HG03520 (cell line): Measurements from ENCODE around the gene PAX9.
"Not testable (repeated sequence)": the region's sequence is repeated elsewhere in the genome, so short reads cannot be mapped to it uniquely, and the experiment has no call there.

Experiments used
- ATAC-seq: cut with Tn5 transposase; IDR thresholded peaks from one replicate; pipeline ENCODE4 v1.9.1; 2021; ENCODE audit warnings: mild to moderate bottlenecking, moderate library complexity; ENCODE audit not compliant: unreplicated experiment

PAX9 gene

DNA sequence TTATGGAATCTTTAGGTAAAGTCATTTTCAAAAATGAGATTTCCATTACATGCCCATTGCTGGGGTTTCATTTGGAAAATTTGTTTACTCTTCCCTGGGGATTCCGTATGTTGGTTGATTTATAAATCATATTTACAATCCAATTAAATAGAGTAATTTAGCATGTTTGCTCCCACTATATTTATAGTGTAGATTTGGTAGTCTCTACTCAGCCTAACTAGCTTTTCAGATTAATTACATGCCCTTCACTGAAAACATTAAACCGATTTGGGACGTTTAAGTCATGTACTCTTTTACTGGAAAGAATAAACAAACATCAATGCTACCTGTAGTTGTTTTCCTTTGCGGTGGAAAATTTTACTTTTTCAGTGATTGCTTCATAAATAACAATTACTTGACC is 10.4 kb downstream of the PAX9 start:
- ATAC-seq: no peak

DNA sequence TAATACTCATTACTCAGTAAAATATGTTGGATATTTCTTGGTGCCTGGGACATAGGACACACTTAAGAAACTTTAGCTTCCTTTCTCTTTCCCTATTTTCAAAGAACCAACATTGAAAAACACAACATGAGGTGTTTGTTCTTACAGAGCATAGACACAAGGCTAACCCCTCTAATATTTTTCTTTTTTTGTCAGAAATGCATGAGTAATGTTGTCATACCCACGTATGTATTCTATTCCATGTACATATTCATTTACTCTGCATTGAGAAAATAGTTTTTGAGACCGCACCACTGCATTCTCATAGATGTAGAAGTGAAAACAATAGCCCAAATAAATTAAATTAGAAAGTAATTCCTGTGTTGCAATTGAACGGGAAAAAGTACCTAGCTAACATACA is 13.0 kb downstream of the PAX9 start:
- no peak for ATAC-seq

- ATAC-seq: no peak
These were observed 13.9 kb downstream of the PAX9 start for GRCh38 chr14:36675581-36675980.

DNA sequence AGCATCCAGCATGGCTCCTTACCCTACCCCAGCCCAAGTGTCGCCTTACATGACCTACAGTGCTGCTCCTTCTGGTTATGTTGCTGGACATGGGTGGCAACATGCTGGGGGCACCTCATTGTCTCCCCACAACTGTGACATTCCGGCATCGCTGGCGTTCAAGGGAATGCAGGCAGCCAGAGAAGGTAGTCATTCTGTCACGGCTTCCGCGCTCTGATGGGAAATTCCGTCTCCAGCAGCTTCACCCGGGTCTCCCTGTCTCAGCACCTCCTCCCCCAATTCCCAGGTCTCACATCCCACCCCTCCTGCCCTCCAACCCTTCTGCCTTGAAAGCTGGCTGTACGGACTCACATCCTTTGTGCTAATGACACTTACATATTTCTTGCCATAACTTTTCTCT is 14.6 kb downstream of the PAX9 start:
- ATAC-seq: no peak

DNA sequence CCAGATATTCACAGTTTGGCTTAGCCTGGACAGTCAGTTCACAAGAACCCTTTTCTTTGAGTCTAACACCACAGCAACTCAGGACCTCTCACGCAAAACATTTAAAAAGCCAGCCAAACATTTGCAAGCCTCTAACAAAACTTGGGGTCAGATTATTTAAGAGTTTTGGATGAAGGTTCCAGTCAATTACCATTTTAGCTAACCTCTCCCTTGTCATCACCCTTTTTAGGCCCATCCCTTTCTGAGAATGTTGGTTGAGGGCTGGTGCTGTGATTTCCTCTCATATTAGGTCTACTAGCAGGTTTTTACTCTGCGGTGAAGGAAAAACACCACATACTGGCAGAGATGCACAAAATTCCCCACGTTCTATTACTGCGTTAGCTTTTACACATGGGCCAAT is 20.7 kb downstream of the PAX9 start:
- ATAC-seq: no peak

DNA sequence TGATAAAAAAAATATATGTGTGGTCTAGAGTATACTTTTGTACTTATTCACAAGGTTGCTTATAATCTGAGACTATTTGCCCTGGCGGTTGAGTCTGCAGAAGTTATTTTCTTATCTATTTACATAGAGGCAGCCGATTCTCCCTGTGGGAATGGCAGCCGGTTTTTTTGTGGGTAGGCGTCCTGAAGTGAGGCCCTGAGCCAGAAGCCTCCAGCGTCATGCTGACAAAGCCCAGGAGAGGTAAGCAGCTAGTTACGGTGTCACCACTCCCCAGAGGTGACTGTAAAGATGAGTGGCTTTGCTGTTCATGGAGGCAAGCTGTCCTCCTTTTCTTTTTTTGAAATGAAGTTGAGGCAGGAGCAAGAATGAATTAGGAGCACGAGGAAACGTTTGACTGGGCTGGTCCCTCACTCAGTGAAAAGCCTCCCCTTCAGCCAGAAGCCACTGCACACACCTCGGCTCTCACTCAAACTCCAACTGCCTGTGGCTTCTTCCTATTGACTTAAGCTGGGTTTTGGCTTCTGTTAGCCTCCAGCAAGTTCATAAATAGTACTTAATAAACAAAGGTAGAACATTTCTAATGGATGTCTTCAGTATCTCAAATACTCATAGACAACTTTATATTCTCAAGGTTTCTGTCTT is 21.5 kb downstream of the PAX9 start:
- ATAC-seq: no peak

GRCh38 chr14:36684946-36685345 is 23.3 kb downstream of the PAX9 start:
- no peak for ATAC-seq

DNA sequence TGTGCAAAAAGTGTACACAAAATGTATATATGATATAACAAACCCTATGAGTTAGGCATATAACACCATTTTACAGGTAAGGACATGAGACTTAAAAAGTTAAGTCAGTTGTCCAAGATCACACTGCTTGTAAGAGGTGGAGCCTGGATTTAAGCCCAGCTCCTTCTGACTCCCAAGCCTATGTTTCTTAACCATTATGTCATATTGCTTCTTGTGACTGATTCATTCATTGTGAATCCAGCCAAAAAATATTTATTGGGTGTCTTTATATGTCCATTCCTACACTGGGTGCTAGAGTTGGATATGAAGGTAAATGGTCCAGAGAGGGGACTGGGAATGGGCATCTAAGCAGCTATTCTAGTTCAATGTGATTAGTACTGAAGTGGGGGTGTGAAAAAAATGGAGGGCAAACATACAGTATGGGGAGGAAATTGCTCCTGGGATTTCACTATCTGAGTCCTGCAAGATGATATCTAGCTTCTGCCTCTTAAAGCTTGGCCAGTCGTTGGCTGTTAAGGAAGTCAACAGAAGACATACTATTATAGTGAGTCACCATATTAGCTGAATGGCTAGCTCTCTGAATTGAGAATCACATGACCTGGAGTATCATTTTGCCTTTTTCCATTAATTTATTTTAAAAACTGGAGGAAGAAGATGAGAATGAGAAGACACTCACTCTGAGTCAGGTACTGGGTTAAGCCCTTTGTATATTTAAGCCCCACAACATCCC is 28.8 kb downstream of the PAX9 start:
- no peak for ATAC-seq

DNA sequence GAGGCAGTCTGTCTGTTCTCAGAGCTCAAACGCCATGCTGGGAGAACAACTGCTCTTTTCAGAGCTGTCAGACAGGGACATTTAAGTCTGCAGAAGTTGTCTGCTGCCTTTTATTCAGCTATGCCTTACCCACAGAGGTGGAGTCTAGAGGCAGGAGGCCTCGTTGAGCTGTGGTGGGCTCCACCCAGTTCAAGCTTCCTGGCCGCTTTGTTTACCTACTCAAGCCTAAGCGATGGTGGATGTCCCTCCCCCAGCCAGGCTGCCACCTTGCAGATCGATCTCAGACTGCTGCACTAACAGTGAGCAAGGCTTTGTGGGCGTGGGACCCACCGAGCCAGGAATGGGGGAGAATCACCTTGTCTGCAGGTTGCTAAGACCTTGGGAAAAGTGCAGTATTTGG is 37.8 kb downstream of the PAX9 start:
- ATAC-seq: not testable (repeated sequence)

GRCh38 chr14:36700651-36701050 is 39.0 kb downstream of the PAX9 start:
- ATAC-seq: no peak

DNA sequence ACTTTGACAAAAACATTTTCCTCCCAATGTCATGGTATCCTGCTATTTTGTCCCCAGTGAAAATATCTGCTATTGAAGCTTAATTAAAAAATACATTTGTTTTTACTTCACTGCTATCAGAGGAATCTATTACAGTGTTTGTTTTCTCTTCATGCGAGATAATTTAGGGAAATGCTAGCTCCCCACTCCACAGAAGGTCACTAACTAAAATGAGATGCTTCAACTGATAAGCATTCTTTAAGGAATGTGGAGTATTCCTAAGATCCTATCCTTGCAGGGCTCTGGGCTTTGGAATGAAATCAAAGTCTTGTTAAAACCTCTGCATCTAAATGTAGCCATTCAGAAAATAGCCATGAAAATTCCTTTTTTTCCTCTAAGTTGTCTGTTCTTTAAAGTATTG is 39.5 kb downstream of the PAX9 start:
- ATAC-seq: no peak

- no peak for ATAC-seq
These were observed 40.8 kb downstream of the PAX9 start for GRCh38 chr14:36702474-36702873.

- no peak for ATAC-seq
These were observed 45.9 kb downstream of the PAX9 start for GRCh38 chr14:36707570-36707969.

GRCh38 chr14:36713960-36714703 is 52.5 kb downstream of the PAX9 start:
- no peak for ATAC-seq

DNA sequence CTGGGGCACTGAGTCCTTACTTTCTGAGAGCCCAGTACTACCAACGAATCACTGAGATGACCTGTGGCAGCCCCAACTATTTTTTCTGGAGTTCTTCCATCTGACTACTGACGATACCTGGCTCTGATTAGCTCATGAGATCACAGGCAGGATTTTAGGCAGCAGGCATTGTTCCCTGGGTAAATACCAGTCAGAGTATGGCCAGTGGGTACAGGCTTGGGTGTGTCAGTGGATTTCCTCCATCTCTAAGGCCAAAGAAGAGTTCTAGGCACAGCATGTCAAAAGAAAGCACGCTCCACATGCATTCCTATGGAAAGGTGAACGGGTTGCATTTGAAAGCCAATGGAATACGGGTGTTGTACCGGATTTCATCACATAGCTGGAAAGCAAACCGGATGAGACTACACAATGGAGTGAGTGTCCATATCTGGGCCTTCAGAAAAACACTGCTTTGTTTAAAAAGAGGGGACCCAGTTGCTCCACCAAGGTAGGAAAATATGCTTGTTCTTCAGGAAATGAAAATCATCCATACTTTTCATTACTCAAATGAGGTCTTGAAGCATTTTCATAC is 55.0 kb downstream of the PAX9 start:
- no peak for ATAC-seq

DNA sequence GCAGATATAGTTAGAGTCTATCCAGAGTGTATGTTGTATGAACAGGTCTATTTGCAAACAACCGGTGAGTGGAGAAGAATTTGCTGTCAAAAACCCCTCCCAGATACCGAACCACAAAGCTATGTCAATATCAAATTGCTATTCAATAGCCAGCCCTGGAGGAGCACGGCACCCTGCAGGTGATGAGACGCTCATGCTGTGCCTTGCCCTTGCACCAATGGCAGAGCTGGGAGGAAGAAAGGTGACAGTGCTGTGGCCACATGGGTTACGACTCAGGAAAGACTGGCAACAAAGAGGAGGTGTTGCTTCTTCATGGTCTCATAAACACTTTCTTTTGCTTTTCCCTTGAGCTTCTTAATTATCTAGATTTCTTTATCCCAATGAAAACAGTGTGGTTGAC is 55.7 kb downstream of the PAX9 start:
- no peak for ATAC-seq

DNA sequence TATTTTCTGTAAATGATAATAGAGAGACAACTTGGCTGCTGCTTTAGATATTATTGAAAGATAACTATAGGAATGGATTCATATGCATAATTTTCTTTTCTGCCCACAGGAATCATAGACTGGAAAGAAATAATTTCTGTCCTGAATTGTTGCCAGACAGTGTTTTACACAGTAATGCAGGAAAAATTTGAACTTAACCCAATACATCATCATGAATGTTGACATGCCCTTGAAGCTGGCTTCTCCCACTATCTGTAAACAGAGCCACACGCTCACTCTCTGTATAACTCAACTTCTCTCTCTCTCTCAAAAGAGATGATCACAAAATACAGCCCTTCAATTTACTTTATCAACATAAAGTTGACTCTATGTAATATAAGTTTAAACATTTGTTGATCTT is 56.6 kb downstream of the PAX9 start:
- ATAC-seq: no peak

GRCh38 chr14:36719823-36720222 is 58.2 kb downstream of the PAX9 start:
- ATAC-seq: no peak

DNA sequence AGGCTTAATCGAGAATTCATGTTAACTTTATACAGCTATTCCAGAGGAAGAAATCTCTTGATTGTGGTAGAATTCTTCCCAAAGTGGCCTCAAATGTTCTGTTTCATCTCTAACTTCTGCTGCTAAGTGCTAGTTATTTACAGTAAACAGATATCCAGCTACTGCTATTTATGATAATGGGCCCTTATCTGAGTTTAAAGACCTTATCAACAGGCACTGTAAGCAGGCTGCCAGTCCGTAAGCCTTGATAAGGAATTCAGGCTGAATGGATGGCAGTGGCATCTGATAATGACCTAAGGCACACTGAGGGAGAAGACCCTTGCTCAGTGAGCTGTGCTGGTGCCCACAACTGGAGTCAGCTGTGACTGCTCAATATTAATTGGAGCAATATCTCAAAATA is 59.0 kb downstream of the PAX9 start:
- no peak for ATAC-seq

DNA sequence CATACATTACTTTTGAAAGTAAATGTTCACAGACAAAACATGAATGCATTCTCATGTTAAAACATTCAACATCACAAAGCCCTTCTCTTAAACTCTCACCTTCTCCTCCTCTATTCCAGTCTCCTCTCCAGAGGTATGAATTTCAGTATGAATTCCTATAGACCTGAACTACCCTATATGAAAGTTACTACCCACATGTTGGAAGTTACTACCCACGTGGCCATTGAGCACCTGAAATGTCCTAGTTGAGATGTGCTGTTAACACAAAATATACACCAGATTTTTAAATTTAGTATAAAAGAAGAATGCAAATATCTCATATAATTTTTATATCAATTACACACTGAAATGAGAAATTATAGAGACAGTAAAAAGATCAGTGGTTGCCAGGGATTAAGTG is 60.2 kb downstream of the PAX9 start:
- no peak for ATAC-seq

DNA sequence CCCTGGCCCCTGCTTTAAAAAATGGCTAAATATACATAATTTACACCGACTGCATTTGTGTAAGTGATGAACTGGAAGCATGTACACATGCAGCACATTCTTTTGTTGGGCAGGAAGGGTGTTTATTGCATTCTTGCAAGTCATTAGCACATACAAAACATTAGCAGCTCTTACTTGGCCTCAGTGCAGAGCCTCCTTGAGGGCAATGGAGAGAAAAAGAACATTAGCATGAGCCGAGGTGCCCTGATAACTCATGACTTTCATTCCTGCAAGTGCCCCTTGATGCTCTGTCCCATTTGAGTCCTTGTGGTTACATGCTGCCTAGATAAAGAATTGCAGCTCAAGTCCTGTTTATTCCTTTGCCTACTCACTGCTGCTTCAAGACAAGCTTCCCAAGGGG is 61.9 kb downstream of the PAX9 start:
- no peak for ATAC-seq

DNA sequence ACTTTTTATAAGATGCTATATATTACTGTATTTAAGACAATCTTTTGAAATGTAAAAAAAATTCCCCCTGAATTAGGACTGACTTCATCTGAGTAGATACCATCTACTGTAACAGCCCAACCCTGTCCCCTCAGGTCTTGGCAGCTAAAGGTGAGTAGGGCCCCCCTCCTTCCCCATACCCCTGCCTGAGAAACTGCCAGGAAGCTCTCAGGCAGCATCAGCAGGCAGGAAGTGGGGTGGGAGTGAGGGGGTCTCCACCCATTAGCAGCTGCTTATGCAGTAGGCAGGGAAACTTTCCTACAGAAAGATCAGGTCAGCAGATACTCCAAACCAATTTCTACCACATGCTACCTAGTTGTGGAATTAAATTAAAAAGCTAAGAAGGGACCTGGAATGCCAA is 62.5 kb downstream of the PAX9 start:
- ATAC-seq: no peak
